Measurements from ENCODE around the gene YBX2.

Gene YBX2

GRCh38 chr17:7293159-7293558, 1.3 kb downstream of the YBX2 start:
- Histone ChIP-seq H3K9ac (ENCODE audit: low read depth, low read length) (no peak overlapping the region), H3K27me3 (ENCODE audit: insufficient read depth, low read length) (peaks cover 44% of the 10 kb centered on the region), H3K4me1 (ENCODE audit: insufficient read depth, low read length) (0 out of 2 replicates have a peak, but pooled peaks cover 10% of the 10 kb centered on the region), H3K9me3 (ENCODE audit: insufficient read depth, low read depth, low read length) (no peaks in the 10 kb centered on the region), H3K36me3 (ENCODE audit: insufficient read depth, low read length) (no peaks in the 10 kb centered on the region), H3K4me3 (ENCODE audit: low read length) (no peak overlapping the region), H3K27ac (ENCODE audit: low read depth, low read length) (no peak overlapping the region)
- 92% methylated on average over 11 of the region's 11 CpGs for WGBS

- H3K36me3 ChIP-seq (ENCODE audit: insufficient read depth, low read length), result no peaks in the 10 kb centered on the region
- 68% methylated on average over 4 of the region's 6 CpGs for WGBS
- 0 out of 2 replicates have a peak, but pooled peaks cover 10% of the 10 kb centered on the region for H3K4me1 ChIP-seq (ENCODE audit: insufficient read depth, low read length)
- H3K4me3 ChIP-seq (ENCODE audit: low read length), result no peak overlapping the region
- no peaks in the 10 kb centered on the region for H3K9me3 ChIP-seq (ENCODE audit: insufficient read depth, low read depth, low read length)
- no peak overlapping the region for H3K9ac ChIP-seq (ENCODE audit: low read depth, low read length)
- no peak overlapping the region for H3K27ac ChIP-seq (ENCODE audit: low read depth, low read length)
- peaks cover 44% of the 10 kb centered on the region for H3K27me3 ChIP-seq (ENCODE audit: insufficient read depth, low read length)
Observed at GRCh38 chr17:7292729-7293128, 1.7 kb downstream of the YBX2 start.

GRCh38 chr17:7292194-7292593, 2.2 kb downstream of the YBX2 start:
- H3K9ac ChIP-seq (ENCODE audit: low read depth, low read length), result no peak overlapping the region
- H3K9me3 ChIP-seq (ENCODE audit: insufficient read depth, low read depth, low read length), result no peaks in the 10 kb centered on the region
- no peak overlapping the region for H3K4me3 ChIP-seq (ENCODE audit: low read length)
- no peak overlapping the region for H3K27ac ChIP-seq (ENCODE audit: low read depth, low read length)
- H3K27me3 ChIP-seq (ENCODE audit: insufficient read depth, low read length), result peaks cover 43% of the 10 kb centered on the region
- whole genome bisulfite sequencing, result 90% methylated on average over 2 of the region's 2 CpGs
- H3K36me3 ChIP-seq (ENCODE audit: insufficient read depth, low read length), result no peaks in the 10 kb centered on the region
- H3K4me1 ChIP-seq (ENCODE audit: insufficient read depth, low read length), result 0 out of 2 replicates have a peak, but pooled peaks cover 10% of the 10 kb centered on the region

GRCh38 chr17:7290685-7291084, 3.8 kb downstream of the YBX2 start:
- Histone ChIP-seq H3K27me3 (ENCODE audit: insufficient read depth, low read length) (peaks cover 30% of the 10 kb centered on the region), H3K4me3 (ENCODE audit: low read length) (no peak overlapping the region), H3K9me3 (ENCODE audit: insufficient read depth, low read depth, low read length) (no peaks in the 10 kb centered on the region), H3K9ac (ENCODE audit: low read depth, low read length) (no peak overlapping the region), H3K4me1 (ENCODE audit: insufficient read depth, low read length) (0 out of 2 replicates have a peak, but pooled peaks cover 10% of the 10 kb centered on the region), H3K36me3 (ENCODE audit: insufficient read depth, low read length) (no peaks in the 10 kb centered on the region; the same call in 1 of the 2 replicates), H3K27ac (ENCODE audit: low read depth, low read length) (no peak overlapping the region)
- WGBS, result 88% methylated on average over 11 of the region's 11 CpGs

- no peaks in the 10 kb centered on the region for H3K9me3 ChIP-seq (ENCODE audit: insufficient read depth, low read depth, low read length)
- H3K4me1 ChIP-seq (ENCODE audit: insufficient read depth, low read length), result 0 out of 2 replicates have a peak, but pooled peaks cover 10% of the 10 kb centered on the region
- 94% methylated on average over 18 of the region's 19 CpGs for WGBS
- H3K9ac ChIP-seq (ENCODE audit: low read depth, low read length), result no peak overlapping the region
- H3K36me3 ChIP-seq (ENCODE audit: insufficient read depth, low read length), result no peaks in the 10 kb centered on the region; the same call in 1 of the 2 replicates
- no peak overlapping the region for H3K27ac ChIP-seq (ENCODE audit: low read depth, low read length)
- H3K4me3 ChIP-seq (ENCODE audit: low read length), result no peak overlapping the region
- peaks cover 25% of the 10 kb centered on the region for H3K27me3 ChIP-seq (ENCODE audit: insufficient read depth, low read length)
Observed at GRCh38 chr17:7290166-7290565, 4.3 kb downstream of the YBX2 start.

- no peak overlapping the region for H3K4me3 ChIP-seq (ENCODE audit: low read length)
- H3K27me3 ChIP-seq (ENCODE audit: insufficient read depth, low read length), result peaks cover 20% of the 10 kb centered on the region
- WGBS, result 77% methylated on average over 18 of the region's 18 CpGs
- no peak overlapping the region for H3K9ac ChIP-seq (ENCODE audit: low read depth, low read length)
- H3K36me3 ChIP-seq (ENCODE audit: insufficient read depth, low read length), result peaks cover 2% of the 10 kb centered on the region; the same call in 1 of the 2 replicates
- no peak overlapping the region for H3K27ac ChIP-seq (ENCODE audit: low read depth, low read length)
- H3K9me3 ChIP-seq (ENCODE audit: insufficient read depth, low read depth, low read length), result no peaks in the 10 kb centered on the region
- 0 out of 2 replicates have a peak, but pooled peaks cover 10% of the 10 kb centered on the region for H3K4me1 ChIP-seq (ENCODE audit: insufficient read depth, low read length)
Observed at GRCh38 chr17:7289256-7290032, 5.0 kb downstream of the YBX2 start.

- Histone ChIP-seq H3K4me1 (ENCODE audit: insufficient read depth, low read length) (no peaks in the 10 kb centered on the region), H3K4me3 (ENCODE audit: low read length) (no peak overlapping the region), H3K27ac (ENCODE audit: low read depth, low read length) (no peak overlapping the region), H3K9me3 (ENCODE audit: insufficient read depth, low read depth, low read length) (no peaks in the 10 kb centered on the region), H3K36me3 (ENCODE audit: insufficient read depth, low read length) (peaks cover 3% of the 10 kb centered on the region; the same call in 1 of the 2 replicates), H3K27me3 (ENCODE audit: insufficient read depth, low read length) (peaks cover 13% of the 10 kb centered on the region), H3K9ac (ENCODE audit: low read depth, low read length) (no peak overlapping the region)
- 94% methylated on average over 12 of the region's 12 CpGs for WGBS
Observed at GRCh38 chr17:7285679-7286078, 8.8 kb downstream of the YBX2 start.

GRCh38 chr17:7284911-7285310, 9.5 kb downstream of the YBX2 start:
- Histone ChIP-seq H3K9me3 (ENCODE audit: insufficient read depth, low read depth, low read length) (no peaks in the 10 kb centered on the region), H3K27me3 (ENCODE audit: insufficient read depth, low read length) (peaks cover 13% of the 10 kb centered on the region), H3K4me1 (ENCODE audit: insufficient read depth, low read length) (peaks cover 4% of the 10 kb centered on the region; the same call in 1 of the 2 replicates), H3K27ac (ENCODE audit: low read depth, low read length) (no peak overlapping the region), H3K9ac (ENCODE audit: low read depth, low read length) (no peak overlapping the region), H3K36me3 (ENCODE audit: insufficient read depth, low read length) (peaks cover 3% of the 10 kb centered on the region; the same call in 1 of the 2 replicates), H3K4me3 (ENCODE audit: low read length) (no peak overlapping the region)
- WGBS, result 94% methylated on average over 16 of the region's 16 CpGs

- peaks cover 3% of the 10 kb centered on the region; the same call in 1 of the 2 replicates for H3K36me3 ChIP-seq (ENCODE audit: insufficient read depth, low read length)
- 88% methylated on average over 18 of the region's 18 CpGs for WGBS
- H3K27ac ChIP-seq (ENCODE audit: low read depth, low read length), result no peak overlapping the region
- H3K4me3 ChIP-seq (ENCODE audit: low read length), result no peak overlapping the region
- peaks cover 13% of the 10 kb centered on the region for H3K27me3 ChIP-seq (ENCODE audit: insufficient read depth, low read length)
- peaks cover 6% of the 10 kb centered on the region; the same call in 1 of the 2 replicates for H3K4me1 ChIP-seq (ENCODE audit: insufficient read depth, low read length)
- no peaks in the 10 kb centered on the region for H3K9me3 ChIP-seq (ENCODE audit: insufficient read depth, low read depth, low read length)
- no peak overlapping the region for H3K9ac ChIP-seq (ENCODE audit: low read depth, low read length)
Observed at GRCh38 chr17:7283471-7284216, 10.8 kb downstream of the YBX2 start.

GRCh38 chr17:7282752-7283321, 11.6 kb downstream of the YBX2 start:
- no peaks in the 10 kb centered on the region for H3K9me3 ChIP-seq (ENCODE audit: insufficient read depth, low read depth, low read length)
- H3K4me1 ChIP-seq (ENCODE audit: insufficient read depth, low read length), result peaks cover 6% of the 10 kb centered on the region; the same call in 1 of the 2 replicates
- no peak overlapping the region for H3K9ac ChIP-seq (ENCODE audit: low read depth, low read length)
- peak overlapping the region; percentile 81 for H3K4me3 ChIP-seq (ENCODE audit: low read length)
- peaks cover 3% of the 10 kb centered on the region; the same call in 1 of the 2 replicates for H3K36me3 ChIP-seq (ENCODE audit: insufficient read depth, low read length)
- H3K27ac ChIP-seq (ENCODE audit: low read depth, low read length), result no peak overlapping the region
- H3K27me3 ChIP-seq (ENCODE audit: insufficient read depth, low read length), result peaks cover 13% of the 10 kb centered on the region
- 84% methylated on average over 6 of the region's 6 CpGs for WGBS

Measured in HUES64 (cell line).